ENCODE data around the gene FRMD8.

Gene FRMD8

DNA sequence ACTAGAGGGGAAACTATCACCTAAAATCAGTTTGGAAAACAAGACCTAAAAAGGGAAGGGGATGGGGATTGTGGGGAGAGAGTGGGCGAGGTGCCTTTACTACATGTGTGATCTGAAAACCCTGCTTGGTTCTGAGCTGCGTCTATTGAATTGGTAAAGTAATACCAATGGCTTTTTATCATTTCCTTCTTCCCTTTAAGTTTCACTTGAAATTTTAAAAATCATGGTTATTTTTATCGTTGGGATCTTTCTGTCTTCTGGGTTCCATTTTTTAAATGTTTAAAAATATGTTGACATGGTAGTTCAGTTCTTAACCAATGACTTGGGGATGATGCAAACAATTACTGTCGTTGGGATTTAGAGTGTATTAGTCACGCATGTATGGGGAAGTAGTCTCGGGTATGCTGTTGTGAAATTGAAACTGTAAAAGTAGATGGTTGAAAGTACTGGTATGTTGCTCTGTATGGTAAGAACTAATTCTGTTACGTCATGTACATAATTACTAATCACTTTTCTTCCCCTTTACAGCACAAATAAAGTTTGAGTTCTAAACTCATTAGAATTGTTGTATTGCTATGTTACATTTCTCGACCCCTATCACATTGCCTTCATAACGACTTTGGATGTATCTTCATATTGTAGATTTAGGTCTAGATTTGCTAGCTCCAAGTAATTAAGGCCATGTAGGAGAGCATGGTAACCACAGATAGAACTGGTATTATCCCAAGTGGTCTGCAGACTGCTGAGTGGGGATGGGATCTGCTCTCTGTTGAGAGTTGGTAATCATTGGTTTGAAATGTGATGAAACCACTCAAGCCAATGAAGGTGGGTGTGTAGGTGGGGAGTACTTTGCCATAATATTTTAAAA lies 39.8 kb downstream of the FRMD8 start:
- DNase-seq, result no peak

DNA sequence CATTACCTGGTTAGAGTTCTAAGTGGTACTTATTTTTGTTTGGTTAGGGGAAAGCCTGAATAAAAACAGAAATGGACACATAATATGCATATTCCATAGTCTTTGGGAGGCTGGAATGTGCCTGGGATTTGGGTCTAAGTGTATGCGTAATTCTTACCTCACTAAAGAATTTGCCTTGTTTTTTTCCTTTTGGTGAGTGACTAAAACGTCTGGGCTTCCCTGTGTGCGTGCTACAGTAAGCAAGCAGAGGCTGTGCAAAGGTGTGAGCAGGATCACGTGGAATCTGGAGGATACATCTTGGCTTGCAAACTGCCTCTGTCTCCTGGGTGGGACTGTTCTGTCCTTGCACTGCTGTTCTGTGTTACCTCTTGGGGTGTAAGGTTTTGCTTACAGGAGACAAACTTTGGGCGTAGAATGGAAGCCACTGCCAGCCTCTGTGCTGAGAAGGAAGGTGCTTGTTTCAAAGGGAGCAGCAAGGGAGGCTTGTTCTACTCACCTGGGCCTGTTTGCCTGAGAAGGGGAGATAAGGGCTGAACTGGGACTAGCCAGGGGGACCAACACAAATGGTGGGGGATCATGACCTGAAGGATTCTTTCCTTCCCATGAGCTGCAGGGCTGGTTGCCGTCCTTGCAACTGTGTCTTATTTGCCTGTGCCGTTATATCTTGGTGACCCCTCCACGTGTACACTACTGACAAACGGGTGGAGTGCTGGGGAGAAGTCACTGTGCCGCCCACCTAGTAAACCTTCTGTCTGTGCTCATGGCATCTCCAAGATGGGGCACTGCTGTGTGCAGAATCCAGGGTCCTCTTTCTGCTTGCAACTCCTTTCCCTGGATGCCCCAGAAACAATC lies 40.6 kb downstream of the FRMD8 start:
- DNase-seq, result no peak

- no peak for DNase-seq
Observed at GRCh38 chr11:65427691-65428577, 41.5 kb downstream of the FRMD8 start.

DNA sequence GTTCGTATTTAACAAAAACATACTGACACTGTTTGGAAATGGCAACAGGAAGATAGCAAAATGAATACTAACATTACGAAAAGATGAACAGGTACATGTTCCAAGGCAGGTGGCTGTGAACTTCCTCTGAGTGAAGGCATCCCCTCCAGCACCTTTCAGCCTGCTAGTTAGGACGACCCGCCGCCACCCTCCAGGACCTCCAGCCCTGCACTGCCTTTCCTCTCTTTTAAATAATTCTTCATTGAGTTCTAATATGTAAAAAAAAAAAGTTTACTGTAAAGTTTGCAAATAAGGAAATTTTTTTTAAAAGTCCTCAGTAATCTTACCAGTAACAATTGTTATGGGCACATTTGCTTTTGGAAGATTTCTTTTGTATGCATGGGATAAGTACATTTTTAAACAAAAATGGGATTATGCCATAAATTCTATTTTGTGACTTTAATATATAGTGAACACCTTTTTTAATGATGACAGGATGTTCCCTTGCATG lies 42.2 kb downstream of the FRMD8 start:
- DNase-seq, result no peak

GRCh38 chr11:65429068-65429681 lies 42.7 kb downstream of the FRMD8 start:
- no peak for DNase-seq

GRCh38 chr11:65429724-65430405 lies 43.4 kb downstream of the FRMD8 start:
- no peak for DNase-seq

DNA sequence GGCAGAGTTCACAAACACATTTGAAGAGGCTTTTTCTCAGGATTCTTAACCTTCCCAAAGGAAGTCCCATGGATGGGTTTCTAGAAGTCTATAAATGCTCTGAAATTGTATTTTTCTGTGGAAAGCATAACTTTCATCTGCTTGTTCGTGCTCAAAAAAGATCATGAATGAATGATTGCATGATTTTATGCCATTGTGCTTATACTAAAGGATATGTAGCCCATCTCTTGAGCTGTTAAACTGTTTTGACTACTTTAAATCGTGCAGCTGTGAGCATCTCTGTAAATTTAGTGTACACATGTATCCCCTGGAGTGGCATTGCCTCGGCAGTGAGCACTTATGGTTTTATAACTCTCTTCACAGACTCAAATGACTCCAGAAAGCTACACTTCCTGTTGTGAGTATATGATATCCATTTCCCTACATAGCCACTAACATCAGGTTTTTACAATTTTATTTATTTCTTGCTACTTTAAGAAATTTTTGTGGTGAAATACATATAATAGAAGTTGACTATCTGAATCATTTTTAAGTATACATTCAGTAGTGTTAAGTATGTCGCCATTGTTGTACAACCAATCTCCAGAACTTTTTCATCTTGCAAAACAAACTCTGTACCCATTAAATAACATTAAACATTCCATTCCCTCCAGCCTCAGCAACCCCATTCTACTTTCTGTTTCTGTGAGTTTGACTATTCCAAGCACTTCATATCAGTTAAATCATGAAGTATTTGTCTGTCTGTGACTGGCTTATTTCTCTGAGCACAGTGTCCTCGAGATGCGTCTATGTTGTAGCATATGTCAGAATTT lies 44.2 kb downstream of the FRMD8 start:
- DNase-seq, result no peak

DNA sequence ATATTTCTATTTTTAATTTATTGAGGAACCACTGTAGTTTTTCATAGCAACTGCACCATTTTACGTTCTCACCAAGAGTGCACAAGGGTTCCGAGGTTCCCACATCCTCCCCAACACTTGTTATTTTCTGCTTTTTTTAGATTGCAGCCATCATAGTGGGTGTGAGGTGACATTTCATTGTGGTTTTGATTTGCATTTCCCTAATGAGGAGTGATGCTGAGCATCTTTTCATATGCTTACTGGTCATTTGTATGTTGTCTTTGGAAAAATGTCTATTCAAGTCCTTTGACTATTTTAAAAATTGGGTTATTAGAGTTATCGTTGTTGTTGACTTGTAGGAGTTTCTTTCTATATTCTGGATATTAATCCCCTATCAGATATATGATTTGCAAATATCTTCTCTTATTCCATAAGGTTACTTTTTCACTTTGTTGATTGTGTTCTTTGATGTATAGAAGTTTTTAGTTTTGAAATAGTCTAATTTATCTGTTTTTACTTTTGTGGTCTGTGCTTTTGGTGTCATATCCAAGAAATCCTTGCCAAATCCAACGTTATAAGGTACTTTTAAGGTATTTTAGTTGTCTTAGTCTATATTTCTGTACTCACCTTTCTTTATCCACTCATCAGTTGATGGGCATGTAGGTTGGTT lies 45.1 kb downstream of the FRMD8 start:
- DNase-seq, result no peak

- no peak for DNase-seq
Observed at GRCh38 chr11:65432100-65432650, 45.7 kb downstream of the FRMD8 start.

DNA sequence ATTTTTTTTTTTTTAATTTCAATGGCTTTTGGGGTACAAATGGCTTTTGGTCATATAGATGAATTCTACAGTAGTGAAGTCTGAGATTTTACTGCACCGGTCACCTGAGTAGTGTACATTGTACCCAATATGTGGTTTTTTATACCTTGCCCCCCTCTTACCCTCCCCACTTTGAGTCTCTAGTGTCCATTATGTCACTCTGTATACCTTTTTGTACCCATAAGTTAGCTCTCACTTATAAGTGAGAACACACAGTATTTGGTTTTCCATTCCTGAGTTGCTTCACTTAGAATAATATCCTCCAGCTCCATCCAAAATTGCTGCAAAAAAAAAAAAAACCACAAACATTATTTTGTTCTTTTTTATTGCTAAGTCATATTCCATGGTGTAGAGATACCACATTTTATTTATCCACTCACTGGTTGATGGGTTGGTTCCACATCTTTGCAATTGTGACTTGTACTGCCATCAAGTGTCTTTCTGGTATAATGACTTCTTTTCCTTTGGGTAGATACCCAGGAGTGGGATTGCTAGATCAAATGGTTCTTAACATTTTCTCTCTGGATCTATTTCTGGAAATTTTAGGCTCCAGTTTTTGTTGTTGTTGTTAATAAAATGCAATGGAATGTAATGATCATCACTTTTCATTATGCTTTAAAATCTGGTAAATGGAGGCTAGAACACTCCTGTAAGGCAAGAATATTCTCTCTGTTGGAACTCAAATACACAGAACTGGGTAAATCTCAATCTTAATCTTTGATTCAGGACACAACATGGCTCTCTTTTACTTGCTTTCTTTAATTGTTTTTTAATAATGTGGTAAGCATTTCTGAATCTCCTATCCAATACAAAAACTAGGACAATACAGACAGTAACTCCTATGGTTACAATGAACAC lies 46.5 kb downstream of the FRMD8 start:
- DNase-seq, result no peak

- no peak for DNase-seq
Observed at GRCh38 chr11:65433657-65434056, 47.2 kb downstream of the FRMD8 start.

DNA sequence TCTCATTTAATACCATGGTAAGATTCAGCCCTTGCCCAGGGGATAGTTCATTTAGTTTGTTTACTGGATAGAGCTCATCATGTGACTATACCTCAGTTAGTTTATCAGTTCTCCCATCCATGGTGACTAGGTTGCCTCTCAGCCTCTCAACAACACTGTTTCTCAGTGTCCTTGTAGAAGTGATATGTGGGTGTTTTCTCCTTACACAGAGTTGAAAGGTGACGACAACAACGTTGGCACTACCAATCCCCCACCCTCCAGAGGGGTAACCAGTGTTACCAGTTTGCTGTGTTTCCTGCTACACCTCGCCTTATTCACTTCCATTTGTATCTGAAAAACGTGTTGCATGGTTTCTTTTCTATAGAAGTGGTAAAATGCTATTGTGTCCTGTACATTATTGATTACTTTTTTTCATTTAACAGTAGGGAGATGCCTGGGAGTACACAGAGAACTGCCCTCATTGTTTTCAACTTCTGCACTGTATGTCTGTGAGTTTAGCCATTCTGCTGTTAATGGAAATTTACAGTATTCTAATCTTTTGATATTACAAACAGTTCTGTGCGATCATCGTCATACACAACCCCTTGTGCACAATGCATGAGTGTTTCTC lies 47.7 kb downstream of the FRMD8 start:
- DNase-seq, result no peak

DNA sequence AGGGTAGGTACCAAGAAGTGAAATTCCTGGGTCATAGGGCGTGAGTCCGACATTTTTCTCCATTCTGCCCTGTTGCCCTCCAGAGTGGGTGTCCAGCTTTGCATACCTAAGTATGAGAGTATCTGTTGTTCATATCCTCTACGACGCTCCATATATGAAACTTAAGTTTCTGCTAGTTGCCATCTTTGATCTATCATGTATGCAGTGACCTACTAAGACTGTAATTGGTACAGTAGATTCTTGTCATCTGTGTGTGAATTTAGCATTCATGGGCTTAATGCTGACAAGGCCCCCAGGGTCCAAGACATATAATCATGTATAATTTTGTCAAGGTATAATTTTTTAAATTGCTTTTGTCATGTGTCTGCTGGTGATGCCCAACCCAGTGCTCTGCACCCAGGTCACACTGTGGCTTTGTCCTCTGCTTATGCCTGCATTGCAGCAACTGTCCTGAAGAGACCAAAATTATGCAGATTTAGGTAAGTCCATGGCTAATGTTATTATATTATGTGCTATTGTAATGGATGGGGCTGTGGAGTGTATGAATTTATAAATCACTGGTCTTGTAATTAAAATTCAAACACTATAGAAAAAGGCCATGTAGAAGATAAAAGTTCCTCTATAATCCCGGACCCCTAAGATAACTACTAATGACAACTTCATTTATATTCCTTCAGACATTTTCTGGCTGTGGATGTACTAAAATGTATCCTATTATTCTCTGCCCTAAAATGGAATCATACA lies 48.4 kb downstream of the FRMD8 start:
- DNase-seq, result no peak

DNA sequence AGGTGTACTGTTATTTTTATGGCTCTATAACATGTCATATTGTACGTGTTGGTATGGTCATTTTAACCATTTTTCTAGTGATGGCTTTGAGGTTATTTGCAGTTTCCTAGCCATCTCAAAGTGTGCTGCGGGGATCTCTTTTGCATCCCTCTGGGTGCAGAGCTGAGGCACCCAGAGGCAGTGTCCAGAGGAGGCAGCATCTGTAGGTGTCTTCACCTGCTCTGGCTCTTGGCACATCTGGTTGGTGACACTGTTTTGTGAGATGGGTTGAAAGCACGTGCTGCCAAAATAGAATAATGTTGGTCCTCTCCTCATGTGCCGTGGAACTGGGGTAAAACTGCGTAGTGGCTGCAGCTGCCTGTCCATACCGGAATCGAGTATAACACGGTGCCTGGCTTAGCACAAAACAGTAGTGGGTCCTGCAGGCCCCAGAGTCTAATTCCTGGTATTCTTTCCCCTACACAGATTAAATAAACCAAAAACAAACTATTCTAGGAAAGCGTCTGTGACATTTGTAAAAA lies 49.0 kb downstream of the FRMD8 start:
- no peak for DNase-seq

DNA sequence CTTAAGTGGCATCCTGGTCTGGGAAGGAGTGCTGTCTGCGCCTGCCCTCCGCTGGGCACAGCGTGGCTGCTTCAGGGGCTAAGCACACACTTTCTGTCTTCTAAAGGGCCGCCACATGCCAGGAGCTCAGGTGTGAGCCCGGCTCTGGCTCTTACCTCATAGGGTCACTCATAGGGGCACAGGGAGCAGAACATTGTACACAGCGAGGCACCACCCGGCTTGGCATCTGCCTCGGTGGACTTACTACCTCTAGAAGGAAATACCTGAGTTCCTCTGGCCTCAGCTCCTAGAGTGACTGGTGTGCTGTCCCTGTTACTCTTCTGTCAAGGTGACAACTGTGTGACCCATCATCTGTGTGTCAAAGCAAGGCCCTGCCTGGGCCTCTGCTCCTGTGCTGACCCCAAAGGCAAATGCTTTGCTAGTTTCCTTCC lies 49.6 kb downstream of the FRMD8 start:
- no peak for DNase-seq

DNA sequence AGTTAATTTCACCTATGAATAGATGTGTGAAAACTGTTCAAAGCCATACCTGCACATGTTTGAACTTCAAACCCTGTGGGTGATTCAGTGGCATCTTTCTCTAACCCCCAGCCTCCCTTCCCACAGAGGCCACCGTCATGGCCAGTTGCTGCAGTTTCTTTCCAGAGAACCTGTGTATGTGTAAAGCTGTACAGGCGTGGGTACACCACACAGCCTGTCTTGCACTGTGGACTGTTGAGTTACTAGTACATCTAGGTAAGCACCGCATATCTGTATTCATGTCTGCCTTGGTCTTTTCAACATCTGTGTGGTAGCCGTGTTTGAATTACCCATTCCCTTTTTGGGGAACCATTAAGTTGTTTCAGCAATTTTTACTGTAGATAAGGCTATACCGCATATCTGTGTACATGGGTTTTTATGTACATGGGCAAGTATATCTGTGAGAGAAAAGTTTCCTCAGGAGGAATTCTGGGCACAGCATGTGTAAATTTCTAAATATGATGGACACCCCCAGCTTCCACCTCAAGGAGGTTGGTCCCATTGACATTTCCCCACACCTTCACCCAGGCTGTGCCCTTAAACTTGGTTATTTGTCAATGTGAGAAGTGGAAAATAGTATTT lies 50.1 kb downstream of the FRMD8 start:
- DNase-seq, result no peak
